Activated T-cell treated with anti-CD3 and anti-CD28 coated beads, Interleukin-2, amount 50 U/mL, for 72 hours (primary cell): ENCODE measurements around the gene TAS1R3. TPM values are rescaled to one million over a fixed set of nuclear protein-coding genes. Genes with fewer than 3 reads are reported as not detected.

ENCODE experiments used
- ATAC-seq, 2 donors: fragments of 150-1000 bp; cut with Tn5 transposase; replicated peaks in 1 of 2; 2 replicates each; pipeline ENCODE4 v1.10.0; 2021; ENCODE audit warnings: moderate library complexity in 2 of 2, mild to moderate bottlenecking in 1 of 2
- DNase-seq, 2 donors: peaks; one replicate each; pipeline ENCODE4 v3.0.0; 2021 to 2022; ENCODE audit warnings: mixed read lengths in 1 of 2
- H3K27ac Mint-ChIP-seq: one replicate; pipeline ENCODE4 v1.8.0; 2022; ENCODE audit warnings: mild to moderate bottlenecking, moderate library complexity, mixed read lengths
- H3K27me3 Mint-ChIP-seq: one replicate; pipeline ENCODE4 v1.8.0; 2022; ENCODE audit warnings: low read depth, mixed read lengths
- H3K36me3 Mint-ChIP-seq, 2 donors: one replicate each; pipeline ENCODE4 v1.8.0; 2022; ENCODE audit warnings: mixed read lengths in 2 of 2, mild to moderate bottlenecking in 1 of 2; ENCODE audit not compliant: insufficient read depth in 2 of 2
- H3K4me1 Mint-ChIP-seq: one replicate; pipeline ENCODE4 v1.8.0; 2022; ENCODE audit warnings: low read depth, mixed read lengths
- H3K4me3 Mint-ChIP-seq, 2 donors: one replicate each; pipeline ENCODE4 v1.8.0; 2022; ENCODE audit warnings: mild to moderate bottlenecking in 2 of 2, mixed read lengths in 2 of 2, moderate library complexity in 2 of 2
- H3K9me3 Mint-ChIP-seq, 2 donors: one replicate each; pipeline ENCODE4 v1.8.0; 2022; ENCODE audit warnings: mixed read lengths in 2 of 2
- total RNA-seq, 2 donors: library from RNA; stranded (reverse); gene quantifications; one replicate each; pipeline ENCODE4 v1.2.3, GENCODE V29; 2022

TAS1R3 gene
- total RNA-seq, 2 donors from 2014 or later = 0.91 to 0.95 TPM

- Mint-ChIP-seq H3K4me1 (peaks cover 26% of the 10 kb centered on the region), H3K9me3 (no peaks in the 10 kb centered on the region)
Observed at GRCh38 chr1:1377540-1378205, 46.6 kb downstream of the TAS1R3 start.

GRCh38 chr1:1380860-1381259, 49.8 kb downstream of the TAS1R3 start:
- Mint-ChIP-seq H3K27me3 (no peaks in the 10 kb centered on the region), H3K4me1 (peaks cover 11% of the 10 kb centered on the region), H3K36me3 (no peaks in the 10 kb centered on the region), H3K27ac (no peak overlapping the region), H3K9me3 (no peaks in the 10 kb centered on the region), H3K4me3 (no peak overlapping the region)
- no peak for ATAC-seq
- no peak for DNase-seq

More at GRCh38 chr1:1377540-1378205, 46.6 kb downstream of the TAS1R3 start:
- Mint-ChIP-seq H3K36me3 (peaks cover 0 to 2% of the 10 kb centered on the region in 2 donors), H3K27me3 (no peaks in the 10 kb centered on the region), H3K4me3 (no peak overlapping the region), H3K27ac (no peak overlapping the region)
- DNase-seq (no peak), ATAC-seq (no peak)

GRCh38 chr1:1381294-1381693, 50.2 kb downstream of the TAS1R3 start:
- no peaks in the 10 kb centered on the region for H3K36me3 Mint-ChIP-seq

More at GRCh38 chr1:1381294-1381693, 50.2 kb downstream of the TAS1R3 start:
- DNase-seq = no peak
- no peak for ATAC-seq
- Mint-ChIP-seq H3K4me1 (peaks cover 7% of the 10 kb centered on the region), H3K27ac (no peak overlapping the region), H3K9me3 (no peaks in the 10 kb centered on the region), H3K27me3 (no peaks in the 10 kb centered on the region), H3K4me3 (no peak overlapping the region)

Other genes starting within 250 kb of the TAS1R3 start
- gene C1orf159, start 215.2 kb upstream of the TAS1R3 start, total RNA-seq = 10 to 100 TPM; 18.0 to 18.6 TPM
- gene TTLL10, start 157.4 kb upstream of the TAS1R3 start, total RNA-seq = under 1 TPM in 1 of 2 donors, not detected in 1; 0.36 TPM
- gene TNFRSF18, start 124.7 kb upstream of the TAS1R3 start, total RNA-seq = 100 to 1,000 TPM; 245 to 324 TPM
- gene TNFRSF4, start 117.1 kb upstream of the TAS1R3 start, total RNA-seq = 100 to 1,000 TPM; 268 to 588 TPM
- gene SDF4, start 99.3 kb upstream of the TAS1R3 start, total RNA-seq = 100 to 1,000 TPM; 188 to 348 TPM
- gene B3GALT6, start 99.0 kb upstream of the TAS1R3 start, total RNA-seq = 10 to 100 TPM; 13.1 to 13.6 TPM
- gene C1QTNF12, start 84.6 kb upstream of the TAS1R3 start, total RNA-seq = 10 to 100 TPM in 1 of 2 donors, 1 to 10 TPM in 1; 8.1 to 14.2 TPM
- 10 to 100 TPM; 63.5 to 77.8 TPM for gene UBE2J2, start 57.4 kb upstream of the TAS1R3 start, total RNA-seq
- gene SCNN1D, start 50.8 kb upstream of the TAS1R3 start, total RNA-seq = 10 to 100 TPM in 1 of 2 donors, 1 to 10 TPM in 1; 5.6 to 13.0 TPM
- 10 to 100 TPM; 28.6 to 37.9 TPM for gene ACAP3, start 23.4 kb upstream of the TAS1R3 start, total RNA-seq
- gene PUSL1, start 22.7 kb upstream of the TAS1R3 start, total RNA-seq = 10 to 100 TPM; 11.0 to 11.9 TPM
- 100 to 1,000 TPM; 108 to 131 TPM for gene INTS11, start 6.6 kb upstream of the TAS1R3 start, total RNA-seq
- 10 to 100 TPM; 18.0 to 22.8 TPM for gene CPTP, start 6.5 kb upstream of the TAS1R3 start, total RNA-seq
- 10 to 100 TPM; 46.6 to 52.2 TPM for gene DVL1, start 18.1 kb downstream of the TAS1R3 start, total RNA-seq
- 1 to 10 TPM; 1.6 to 3.0 TPM for gene MXRA8, start 27.3 kb downstream of the TAS1R3 start, total RNA-seq
- gene AURKAIP1, start 43.9 kb downstream of the TAS1R3 start, total RNA-seq = 10 to 100 TPM; 92.4 to 97.7 TPM
- 100 to 1,000 TPM; 166 to 180 TPM for gene CCNL2, start 68.1 kb downstream of the TAS1R3 start, total RNA-seq
- gene MRPL20, start 76.0 kb downstream of the TAS1R3 start, total RNA-seq = 10 to 100 TPM; 74.9 to 77.5 TPM
- under 1 TPM in 1 of 2 donors, not detected in 1; 0.17 TPM for gene ANKRD65, start 90.0 kb downstream of the TAS1R3 start, total RNA-seq
- gene VWA1, start 104.4 kb downstream of the TAS1R3 start, total RNA-seq = 1 to 10 TPM in 1 of 2 donors, under 1 TPM in 1; 0.94 to 1.4 TPM
- 1 to 10 TPM; 2.8 to 3.7 TPM for gene ATAD3C, start 118.4 kb downstream of the TAS1R3 start, total RNA-seq
- 10 to 100 TPM; 20.6 to 25.3 TPM for gene ATAD3B, start 140.5 kb downstream of the TAS1R3 start, total RNA-seq
- 10 to 100 TPM; 24.9 to 34.2 TPM for gene ATAD3A, start 180.9 kb downstream of the TAS1R3 start, total RNA-seq
- gene TMEM240, start 209.3 kb downstream of the TAS1R3 start, total RNA-seq = 1 to 10 TPM; 1.0 to 1.3 TPM
- 100 to 1,000 TPM; 138 to 167 TPM for gene SSU72, start 243.6 kb downstream of the TAS1R3 start, total RNA-seq